ENCODE measurements around the gene CAPN9.

The CAPN9 gene

DNA sequence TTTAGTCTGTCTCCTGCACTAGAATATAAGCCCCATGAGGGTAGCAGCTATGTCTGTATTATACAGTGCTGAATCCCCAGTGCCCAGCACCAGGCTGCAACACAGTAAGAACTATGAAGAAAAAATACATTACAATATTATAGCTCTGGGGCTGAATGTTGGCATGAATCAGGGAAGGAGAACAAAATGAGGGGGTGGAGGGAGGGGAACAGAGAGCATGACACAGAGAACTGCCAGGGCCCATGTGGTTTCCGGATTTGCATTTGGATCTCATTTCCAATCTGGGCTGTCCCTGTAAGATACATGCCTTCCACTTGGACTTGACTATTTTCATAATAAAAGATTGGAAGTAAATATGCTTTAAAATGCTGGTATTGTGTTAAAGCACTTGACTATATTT lies 85.3 kb downstream of the CAPN9 start:
- TF ChIP-seq, protein P1, sequence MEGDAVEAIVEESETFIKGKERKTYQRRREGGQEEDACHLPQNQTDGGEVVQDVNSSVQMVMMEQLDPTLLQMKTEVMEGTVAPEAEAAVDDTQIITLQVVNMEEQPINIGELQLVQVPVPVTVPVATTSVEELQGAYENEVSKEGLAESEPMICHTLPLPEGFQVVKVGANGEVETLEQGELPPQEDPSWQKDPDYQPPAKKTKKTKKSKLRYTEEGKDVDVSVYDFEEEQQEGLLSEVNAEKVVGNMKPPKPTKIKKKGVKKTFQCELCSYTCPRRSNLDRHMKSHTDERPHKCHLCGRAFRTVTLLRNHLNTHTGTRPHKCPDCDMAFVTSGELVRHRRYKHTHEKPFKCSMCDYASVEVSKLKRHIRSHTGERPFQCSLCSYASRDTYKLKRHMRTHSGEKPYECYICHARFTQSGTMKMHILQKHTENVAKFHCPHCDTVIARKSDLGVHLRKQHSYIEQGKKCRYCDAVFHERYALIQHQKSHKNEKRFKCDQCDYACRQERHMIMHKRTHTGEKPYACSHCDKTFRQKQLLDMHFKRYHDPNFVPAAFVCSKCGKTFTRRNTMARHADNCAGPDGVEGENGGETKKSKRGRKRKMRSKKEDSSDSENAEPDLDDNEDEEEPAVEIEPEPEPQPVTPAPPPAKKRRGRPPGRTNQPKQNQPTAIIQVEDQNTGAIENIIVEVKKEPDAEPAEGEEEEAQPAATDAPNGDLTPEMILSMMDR (IDR thresholded peaks at IDR 0.05; ENCODE audit: extremely low read depth, missing control alignments) = no peak
- no peak for DNase-seq (ENCODE audit: low spot score)

DNA sequence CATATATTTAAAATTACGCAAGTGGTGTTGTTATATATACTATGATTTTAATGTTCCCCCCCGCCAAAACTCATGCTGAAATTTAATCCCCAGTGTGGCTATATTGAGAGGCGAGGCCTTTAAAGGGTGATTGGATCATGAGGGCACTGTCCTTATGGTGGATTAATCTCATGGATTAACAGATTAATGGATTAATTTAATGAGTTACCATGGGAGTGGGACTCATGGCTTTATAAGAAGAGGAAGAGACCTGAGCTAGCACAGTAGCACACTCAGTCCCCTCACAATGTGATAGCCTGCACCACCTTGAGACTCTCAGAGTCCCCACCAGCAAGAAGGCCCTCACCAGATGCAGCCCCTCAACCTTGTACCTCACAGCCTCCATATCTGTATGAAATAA lies 86.3 kb downstream of the CAPN9 start:
- TF ChIP-seq, protein P1 (IDR thresholded peaks at IDR 0.05; ENCODE audit: extremely low read depth, missing control alignments) = no peak
- DNase-seq (ENCODE audit: low spot score) = no peak

DNA sequence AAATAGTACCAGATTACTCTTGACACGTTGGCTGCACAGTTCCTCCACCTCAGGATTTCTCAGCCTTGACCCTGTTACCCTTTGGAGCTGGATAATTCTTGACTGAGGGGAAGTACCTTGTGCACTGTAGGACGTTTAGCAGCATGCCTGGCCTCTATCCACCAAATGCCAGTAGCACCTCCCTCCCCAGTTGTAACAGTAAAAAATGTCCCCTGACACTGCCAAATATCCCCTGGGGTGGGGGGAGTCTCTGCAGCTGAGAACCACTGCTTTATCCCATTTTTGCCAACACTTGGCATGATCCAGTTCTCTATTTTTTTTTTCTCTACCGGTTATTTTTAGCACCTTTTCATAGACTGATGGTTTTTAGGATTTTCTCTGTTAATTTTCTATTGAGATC lies 87.1 kb downstream of the CAPN9 start:
- TF ChIP-seq, protein P1 (IDR thresholded peaks at IDR 0.05; ENCODE audit: extremely low read depth, missing control alignments) = no peak
- DNase-seq (ENCODE audit: low spot score) = no peak

DNA sequence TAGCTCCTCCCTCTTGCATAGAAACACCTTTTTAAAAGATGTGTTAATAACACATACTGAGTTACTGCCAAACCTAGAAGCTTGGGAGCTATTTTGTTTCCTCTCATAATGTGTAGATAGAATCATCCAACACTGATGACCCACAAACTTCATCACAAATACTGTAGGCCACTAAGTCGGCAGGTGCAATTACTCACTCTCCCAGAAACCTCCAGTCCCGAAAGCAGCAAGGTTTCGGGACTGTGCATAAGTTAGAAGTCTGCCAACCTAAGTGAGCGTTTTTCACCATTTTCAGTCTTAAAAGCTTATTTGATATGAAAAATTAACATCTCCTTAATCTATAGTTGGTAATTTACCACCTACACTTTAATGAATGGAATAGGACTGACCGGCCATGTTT lies 89.2 kb downstream of the CAPN9 start:
- TF ChIP-seq, protein P1 (IDR thresholded peaks at IDR 0.05; ENCODE audit: extremely low read depth, missing control alignments) = no peak
- DNase-seq (ENCODE audit: low spot score) = no peak

DNA sequence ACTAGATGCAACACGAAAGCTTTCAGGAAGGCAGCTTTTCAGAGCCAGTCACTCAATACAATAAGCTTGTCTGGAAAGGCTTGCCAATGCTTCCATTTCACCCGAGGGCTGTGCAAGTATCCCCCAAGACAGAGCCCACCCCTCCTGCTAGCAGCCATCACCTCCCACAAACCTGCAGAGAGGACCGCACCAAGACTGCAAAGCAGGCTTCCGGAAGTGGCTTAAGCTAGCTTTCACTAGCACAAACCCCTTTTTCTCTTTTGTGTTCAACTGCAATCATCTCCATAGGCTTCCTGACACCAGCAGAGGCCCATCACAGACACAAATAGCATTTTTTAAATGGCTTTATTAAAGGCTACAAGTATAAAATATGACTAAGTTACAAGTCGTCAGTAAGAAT lies 89.6 kb downstream of the CAPN9 start:
- DNase-seq (ENCODE audit: low spot score) = no peak
- TF ChIP-seq, protein P1 (IDR thresholded peaks at IDR 0.05; ENCODE audit: extremely low read depth, missing control alignments) = no peak

DNA sequence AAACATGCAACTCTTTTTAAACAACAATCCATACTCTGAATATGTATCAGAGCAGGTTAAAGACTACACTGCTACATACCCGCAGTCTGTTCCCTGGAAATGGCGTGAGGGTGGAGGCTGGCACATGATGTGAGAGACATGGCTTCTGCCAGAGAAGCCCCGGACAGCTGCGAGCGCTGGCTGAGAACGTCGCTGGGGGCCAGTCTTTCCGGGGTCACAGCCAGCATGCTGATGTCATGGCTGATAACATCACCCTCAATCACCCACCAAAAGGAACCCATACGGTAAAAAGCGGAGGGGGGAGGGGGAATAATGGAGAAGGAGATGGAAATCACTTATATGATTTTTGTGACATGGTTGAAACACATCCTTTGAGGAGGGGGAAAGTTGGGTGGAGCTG lies 92.0 kb downstream of the CAPN9 start:
- TF ChIP-seq, protein P1 (IDR thresholded peaks at IDR 0.05; ENCODE audit: extremely low read depth, missing control alignments) = no peak
- no peak for DNase-seq (ENCODE audit: low spot score)

DNA sequence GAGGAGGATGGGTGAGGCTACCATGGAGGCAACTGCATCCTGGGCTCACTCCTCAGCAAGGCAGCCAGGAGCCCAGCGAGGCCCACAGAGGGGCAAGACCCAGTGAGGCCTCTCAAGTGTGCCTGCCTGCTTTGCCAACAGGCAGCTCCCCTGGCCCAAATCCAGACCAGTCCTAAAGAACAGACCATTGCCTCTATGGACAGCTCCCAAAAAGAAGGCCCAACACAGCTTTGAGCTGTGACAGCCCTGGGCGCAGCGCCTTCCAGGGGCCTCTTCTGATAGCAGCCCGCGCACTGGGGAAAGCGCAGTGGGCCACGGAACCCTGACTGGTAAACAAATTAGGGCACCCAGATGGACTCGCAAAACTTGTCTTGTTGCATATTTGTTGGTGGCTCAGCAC lies 95.6 kb downstream of the CAPN9 start:
- TF ChIP-seq, protein P1 (IDR thresholded peaks at IDR 0.05; ENCODE audit: extremely low read depth, missing control alignments) = no peak
- no peak for DNase-seq (ENCODE audit: low spot score)

Data from GM20000 (cell line).